PC-9 (cell line): Measurements from ENCODE around the gene MGLL. TPM values are rescaled to one million over a fixed set of nuclear protein-coding genes. Genes with fewer than 3 reads are reported as not detected.

Experiments
- BruUV-seq: library from RNA; stranded (reverse); fragments of 400-500 nt; replicated peaks from 2 replicates; lab custom pipeline; 2021; lab: Mats Ljungman, UMichigan
- CTCF ChIA-PET: fragments of 300-600 bp; sonication (Branson Sonifier 250); formaldehyde crosslinking; loops from one replicate; lab custom pipeline; 2022; ENCODE audit warnings: antibody characterized with exemption; lab: Charles Lee
- POLR2A ChIA-PET: fragments of 300-600 bp; sonication (Branson Sonifier 250); formaldehyde crosslinking; loops from one replicate; lab custom pipeline; 2022; ENCODE audit warnings: antibody characterized with exemption; ENCODE audit not compliant: unreplicated experiment; lab: Charles Lee
- DNase-seq, 2 experiments: peaks; one replicate each; pipeline versions ENCODE4 v3.0.0 to v3.0.0-alpha.2; 2015 to 2022; ENCODE audit warnings: mixed read lengths in 1 of 2
- H2AFZ ChIP-seq: fragments of 200-600 bp; sonication (generic); 2 replicates; pipeline ENCODE4 v1.8.1; 2017; ENCODE audit warnings: antibody characterized with exemption
- H3F3A ChIP-seq: fragments of 200-600 bp; sonication (generic); 2 replicates; pipeline ENCODE4 v1.8.1; 2017; ENCODE audit warnings: antibody characterized with exemption, mild to moderate bottlenecking, low read depth; ENCODE audit not compliant: insufficient read depth
- H3K27ac ChIP-seq: fragments of 200-600 bp; sonication (generic); 2 replicates; pipeline ENCODE4 v1.6.1; 2016; ENCODE audit warnings: mixed run types
- H3K27me3 ChIP-seq: fragments of 200-600 bp; sonication (generic); 2 replicates; pipeline ENCODE4 v1.6.1; 2016; ENCODE audit warnings: low read depth, mixed run types; ENCODE audit not compliant: insufficient read depth
- H3K36me3 ChIP-seq: fragments of 200-600 bp; sonication (generic); 2 replicates; pipeline ENCODE4 v1.6.1; 2016; ENCODE audit warnings: low read depth, mixed run types
- H3K4me1 ChIP-seq: fragments of 200-600 bp; sonication (generic); replicated peaks from 2 replicates; pipeline ENCODE4 v1.6.1; 2016; ENCODE audit warnings: mixed run types; ENCODE audit not compliant: insufficient read depth
- H3K4me2 ChIP-seq: fragments of 200-600 bp; sonication (generic); 2 replicates; pipeline ENCODE4 v1.6.1; 2017; ENCODE audit warnings: mixed run types
- H3K4me3 ChIP-seq: fragments of 200-600 bp; sonication (generic); 2 replicates; pipeline ENCODE4 v1.6.1; 2016; ENCODE audit warnings: mixed run types
- H3K79me2 ChIP-seq: fragments of 200-600 bp; sonication (generic); 2 replicates; pipeline ENCODE4 v1.6.1; 2017; ENCODE audit warnings: low read depth, mixed run types
- H3K9me2 ChIP-seq: fragments of 200-600 bp; sonication (generic); 2 replicates; pipeline ENCODE4 v1.8.1; 2017; ENCODE audit warnings: mild to moderate bottlenecking; ENCODE audit not compliant: insufficient read depth
- H3K9me3 ChIP-seq: fragments of 200-600 bp; sonication (generic); 2 replicates; pipeline ENCODE4 v1.8.1; 2016; ENCODE audit warnings: low read depth; ENCODE audit not compliant: insufficient read depth
- H4K20me1 ChIP-seq: fragments of 200-600 bp; sonication (generic); 2 replicates; pipeline ENCODE4 v1.8.1; 2017; ENCODE audit not compliant: insufficient read depth
- EZH2 ChIP-seq: fragments of 200-600 bp; sonication (generic); IDR thresholded peaks from 2 replicates; pipeline ENCODE4 v1.8.0; 2017; ENCODE audit warnings: antibody characterized with exemption, low read depth
- intact Hi-C: fragments of 100-400 bp; cut with micrococcal nuclease; formaldehyde crosslinking; loops from one replicate; pipeline ENCODE4 v1.10.0; 2022; ENCODE audit not compliant: unreplicated experiment
- total RNA-seq: library from RNA; stranded (reverse); gene quantifications from 2 replicates; pipeline ENCODE4 v1.2.3, GENCODE V29; 2021
- TF ChIP-seq, protein P1 (sequence below): fragments of 200-600 bp; sonication (generic); conservative IDR thresholded peaks from 2 replicates; pipeline ENCODE4 v1.6.1; 2017; ENCODE audit warnings: mixed run types, antibody characterized with exemption, mild to moderate bottlenecking, moderate library complexity

Gene MGLL
- total RNA-seq, 1 experiment from 2014 or later = 30.7 TPM

DNA sequence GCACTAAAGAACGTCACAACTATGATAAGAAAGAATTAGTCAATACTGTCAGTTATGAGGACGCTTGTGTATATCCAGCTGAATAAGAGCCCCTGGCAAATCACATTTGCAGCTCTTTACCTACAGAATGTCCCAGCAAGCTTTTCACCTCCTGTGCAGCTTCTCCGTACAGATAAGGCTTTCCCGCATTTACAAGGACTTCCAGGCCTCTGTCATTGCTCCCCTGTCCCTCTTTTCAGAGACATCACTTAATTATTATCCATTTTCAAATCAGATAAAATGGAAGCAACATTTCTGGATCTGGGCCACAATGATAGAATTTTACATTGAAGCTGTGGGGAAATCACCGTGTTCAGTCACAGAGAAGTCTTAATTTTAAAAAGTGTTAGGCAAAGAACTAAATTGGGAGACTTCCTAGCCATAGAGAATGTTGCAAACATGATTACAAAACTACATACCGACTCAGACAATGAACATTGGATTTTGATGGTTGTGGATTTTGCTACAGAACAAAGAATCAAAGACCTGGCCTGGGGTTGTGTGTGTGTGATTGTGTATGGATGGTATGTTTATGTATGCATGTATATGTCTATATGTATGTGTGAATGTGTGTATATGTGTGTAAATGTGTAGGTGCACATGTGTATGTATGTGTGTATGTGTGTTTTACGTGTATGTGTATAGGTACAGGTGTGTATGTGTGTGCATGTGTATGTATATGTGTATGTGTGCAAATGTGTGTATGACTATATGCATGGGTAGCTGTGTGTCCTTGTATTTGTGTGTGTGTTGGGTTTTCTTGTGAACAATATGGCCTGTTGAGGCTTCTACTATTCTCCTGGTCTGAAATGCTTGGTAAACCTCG is 41.5 kb downstream of the MGLL start:
- POLR2A ChIA-PET = interaction anchor here (0.6 kb wide), 1 partner anchor 98 kb away, joined by 6 read pairs; no protein-coding TSS in a partner anchor
- no peak overlapping the region for H2AFZ ChIP-seq
- peak overlapping the region; percentile 38 for H3K27ac ChIP-seq
- CTCF ChIA-PET = interaction anchor here (1.0 kb wide), 1 partner anchor 179 kb away, joined by 3 read pairs; no protein-coding TSS in a partner anchor
- intact Hi-C loops = loop anchor here (1.0 kb wide), 1 partner anchor 34 kb away; no protein-coding TSS in a partner anchor
- H3K4me1 ChIP-seq = peaks cover 29% of the 10 kb centered on the region
- H3F3A ChIP-seq = peaks cover 19% of the 10 kb centered on the region
- H3K9me2 ChIP-seq = no peaks in the 10 kb centered on the region
- 0 out of 2 replicates have a peak, but pooled peaks cover 5% of the 10 kb centered on the region for H3K36me3 ChIP-seq
- TF ChIP-seq EZH2 = no peak
- TF ChIP-seq, protein P1, sequence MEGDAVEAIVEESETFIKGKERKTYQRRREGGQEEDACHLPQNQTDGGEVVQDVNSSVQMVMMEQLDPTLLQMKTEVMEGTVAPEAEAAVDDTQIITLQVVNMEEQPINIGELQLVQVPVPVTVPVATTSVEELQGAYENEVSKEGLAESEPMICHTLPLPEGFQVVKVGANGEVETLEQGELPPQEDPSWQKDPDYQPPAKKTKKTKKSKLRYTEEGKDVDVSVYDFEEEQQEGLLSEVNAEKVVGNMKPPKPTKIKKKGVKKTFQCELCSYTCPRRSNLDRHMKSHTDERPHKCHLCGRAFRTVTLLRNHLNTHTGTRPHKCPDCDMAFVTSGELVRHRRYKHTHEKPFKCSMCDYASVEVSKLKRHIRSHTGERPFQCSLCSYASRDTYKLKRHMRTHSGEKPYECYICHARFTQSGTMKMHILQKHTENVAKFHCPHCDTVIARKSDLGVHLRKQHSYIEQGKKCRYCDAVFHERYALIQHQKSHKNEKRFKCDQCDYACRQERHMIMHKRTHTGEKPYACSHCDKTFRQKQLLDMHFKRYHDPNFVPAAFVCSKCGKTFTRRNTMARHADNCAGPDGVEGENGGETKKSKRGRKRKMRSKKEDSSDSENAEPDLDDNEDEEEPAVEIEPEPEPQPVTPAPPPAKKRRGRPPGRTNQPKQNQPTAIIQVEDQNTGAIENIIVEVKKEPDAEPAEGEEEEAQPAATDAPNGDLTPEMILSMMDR = no peak
- no peaks in the 10 kb centered on the region for H3K79me2 ChIP-seq
- no peak overlapping the region for H3K4me2 ChIP-seq
- H3K4me3 ChIP-seq = no peak overlapping the region
- no peaks in the 10 kb centered on the region for H3K27me3 ChIP-seq
- no TSS peak for BruUV-seq
- no peak for DNase-seq
- H3K9me3 ChIP-seq = no peaks in the 10 kb centered on the region
- H4K20me1 ChIP-seq = no peaks in the 10 kb centered on the region

DNA sequence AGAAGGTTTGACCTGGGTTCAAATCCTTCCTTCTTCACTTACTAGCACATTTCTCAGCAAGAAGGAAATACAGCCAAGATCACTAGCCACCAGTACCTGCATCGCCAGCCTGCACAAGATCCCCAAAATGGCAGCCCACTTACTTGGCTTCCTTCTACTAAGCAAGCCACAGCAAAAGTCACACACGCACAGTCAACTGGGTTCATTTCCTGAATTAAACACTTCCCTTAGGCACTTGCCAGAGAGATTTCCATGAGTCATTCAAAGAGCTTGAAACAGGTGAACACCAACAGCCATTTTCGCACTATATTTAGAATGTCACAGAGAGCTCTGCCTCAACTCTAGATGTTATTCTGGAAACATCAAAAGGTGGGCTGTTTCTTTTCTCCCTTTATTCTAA is 42.6 kb downstream of the MGLL start:
- H2AFZ ChIP-seq = no peak overlapping the region
- TF ChIP-seq, protein P1 = no peak
- TF ChIP-seq EZH2 = no peak
- H3K36me3 ChIP-seq = 0 out of 2 replicates have a peak, but pooled peaks cover 5% of the 10 kb centered on the region
- BruUV-seq = TSS peak; percentile 36
- intact Hi-C loops = loop anchor here (1.0 kb wide), 1 partner anchor 33 kb away; no protein-coding TSS in a partner anchor
- H3K79me2 ChIP-seq = no peaks in the 10 kb centered on the region
- H3K27ac ChIP-seq = peak overlapping the region; percentile 48
- H3K4me2 ChIP-seq = peak overlapping the region; percentile 34
- POLR2A ChIA-PET = interaction anchor here (0.5 to 0.6 kb wide), 2 partner anchors 99 to 1382 kb away, joined by 3 to 6 read pairs; no protein-coding TSS in a partner anchor
- H4K20me1 ChIP-seq = no peaks in the 10 kb centered on the region
- peaks cover 19% of the 10 kb centered on the region for H3F3A ChIP-seq
- CTCF ChIA-PET = interaction anchor here (0.7 to 1.0 kb wide), 2 partner anchors 11 to 180 kb away, joined by 3 to 4 read pairs; no protein-coding TSS in a partner anchor
- H3K27me3 ChIP-seq = no peaks in the 10 kb centered on the region
- peaks cover 29% of the 10 kb centered on the region for H3K4me1 ChIP-seq
- H3K4me3 ChIP-seq = no peak overlapping the region
- peak; percentile 31 to 80 for DNase-seq
- H3K9me2 ChIP-seq = no peaks in the 10 kb centered on the region
- H3K9me3 ChIP-seq = no peaks in the 10 kb centered on the region

DNA sequence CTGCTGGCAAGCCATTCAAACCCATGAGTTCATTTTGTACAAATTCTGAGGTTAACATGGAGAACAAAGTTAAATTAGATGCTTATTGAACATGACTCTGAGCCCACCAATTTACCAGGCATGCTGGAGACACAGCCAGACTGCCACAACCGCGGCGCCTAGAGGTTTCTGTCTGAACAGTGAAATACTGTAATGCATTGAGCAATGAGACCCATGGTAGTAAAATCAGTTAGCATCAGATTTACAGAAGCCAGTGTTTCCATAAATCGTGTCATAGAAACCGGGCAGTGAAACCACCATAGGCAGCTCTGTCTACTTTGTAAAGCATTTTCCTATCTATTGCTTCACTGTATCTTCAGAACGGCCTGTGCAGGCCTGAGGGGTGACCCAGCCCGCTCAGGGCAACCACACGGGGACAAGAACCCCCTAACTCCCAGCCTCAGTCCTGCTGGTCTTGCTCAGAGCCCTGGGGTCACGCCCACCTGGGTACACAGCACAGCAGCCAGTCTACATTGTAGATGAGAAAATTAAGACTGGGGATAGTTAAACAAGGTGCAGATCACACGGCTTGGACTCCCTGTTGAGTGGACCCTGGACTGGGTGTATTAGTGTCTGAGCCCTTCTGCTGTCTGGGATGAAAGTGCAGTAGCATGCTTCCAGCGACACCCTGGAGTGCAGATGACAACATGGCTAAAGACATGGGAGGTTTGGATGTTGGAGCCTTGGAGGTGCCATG is 44.2 kb downstream of the MGLL start:
- H3K79me2 ChIP-seq = no peaks in the 10 kb centered on the region
- no peak overlapping the region for H2AFZ ChIP-seq
- H3K9me3 ChIP-seq = no peaks in the 10 kb centered on the region
- CTCF ChIA-PET = no interaction called here
- BruUV-seq = no TSS peak
- TF ChIP-seq, protein P1 = no peak
- TF ChIP-seq EZH2 = no peak
- POLR2A ChIA-PET = no interaction called here
- H3K4me2 ChIP-seq = no peak overlapping the region
- no peaks in the 10 kb centered on the region for H3K27me3 ChIP-seq
- H3K4me3 ChIP-seq = no peak overlapping the region
- H3K36me3 ChIP-seq = 0 out of 2 replicates have a peak, but pooled peaks cover 5% of the 10 kb centered on the region
- H3K27ac ChIP-seq = no peak overlapping the region
- no peaks in the 10 kb centered on the region for H3K9me2 ChIP-seq
- intact Hi-C loops = no loop called here
- no peak for DNase-seq
- peaks cover 29% of the 10 kb centered on the region for H3K4me1 ChIP-seq
- H3F3A ChIP-seq = peaks cover 19% of the 10 kb centered on the region
- no peaks in the 10 kb centered on the region for H4K20me1 ChIP-seq
